Epithelial cell of proximal tubule (primary cell): ENCODE results near the gene PRICKLE4. TPM values are rescaled to one million over a fixed set of nuclear protein-coding genes. Genes with fewer than 3 reads are reported as not detected.

Source experiments
- DNase-seq: peaks from one replicate; pipeline ENCODE4 v3.0.0-alpha.2; 2011; ENCODE audit warnings: low read depth
- H3K4me3 ChIP-seq: 2 replicates; pipeline ENCODE4 v1.5.1; 2011; ENCODE audit warnings: low read depth, mild to moderate bottlenecking, low read length
- CTCF ChIP-seq: conservative IDR thresholded peaks from 2 replicates; pipeline ENCODE4 v1.5.1; 2012; ENCODE audit warnings: low read depth, mild to moderate bottlenecking, low read length
- total RNA-seq: library from RNA; depleted of rRNA; stranded (reverse); fragments of >200 nt; gene quantifications from 2 replicates; pipeline ENCODE4 v1.2.3, GENCODE V29; 2015

The PRICKLE4 gene
- total RNA-seq, 1 donor from 2014 or later, result 2.2 TPM

GRCh38 chr6:41826343-41827022, 45.9 kb downstream of the PRICKLE4 start:
- no peak overlapping the region for H3K4me3 ChIP-seq
- DNase-seq, result no peak
- TF ChIP-seq CTCF, result no peak

DNA sequence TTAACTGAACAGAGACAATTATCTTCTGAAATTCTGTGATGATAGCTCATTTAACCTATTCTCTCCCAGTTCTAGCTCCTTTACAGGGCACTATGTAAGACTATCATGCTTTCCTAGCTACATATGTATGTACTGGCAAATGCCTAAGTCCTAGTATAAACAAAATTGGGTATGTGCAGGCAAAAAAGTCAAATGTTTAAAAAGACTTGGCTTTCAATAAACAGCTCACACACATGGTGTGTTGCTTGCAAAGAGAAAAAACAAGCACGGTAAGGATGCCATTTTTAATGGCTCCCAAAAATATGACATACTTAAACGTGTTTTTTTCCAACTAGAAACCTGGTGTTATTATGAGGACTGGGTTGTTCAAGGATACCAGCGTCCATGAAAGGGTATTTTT, 51.7 kb downstream of the PRICKLE4 start:
- no peak for TF ChIP-seq CTCF
- H3K4me3 ChIP-seq, result no peak overlapping the region
- no peak for DNase-seq

GRCh38 chr6:41836022-41836659, 55.6 kb downstream of the PRICKLE4 start:
- no peak for TF ChIP-seq CTCF
- H3K4me3 ChIP-seq, result no peak overlapping the region
- DNase-seq, result no peak

DNA sequence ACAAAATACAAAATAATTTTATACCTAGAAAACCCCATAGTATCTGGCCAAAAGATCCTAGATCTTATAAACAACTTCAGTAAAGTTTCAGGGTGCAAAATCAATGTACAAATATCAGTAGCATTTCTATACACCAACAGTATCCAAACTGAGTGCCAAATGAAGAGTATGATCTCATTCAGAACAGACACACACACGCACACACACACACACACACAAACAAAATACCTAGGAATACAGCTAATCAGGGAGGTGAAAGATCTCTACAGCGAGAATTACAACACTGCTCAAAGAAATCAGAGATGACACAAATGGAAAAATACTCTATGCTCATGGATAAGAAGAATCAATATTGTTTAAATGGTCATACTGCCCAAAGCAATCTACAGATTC, 56.1 kb downstream of the PRICKLE4 start:
- no peak for TF ChIP-seq CTCF
- DNase-seq, result no peak
- H3K4me3 ChIP-seq, result no peak overlapping the region

Other genes starting within 250 kb of the PRICKLE4 start
- gene FOXP4, start 234.4 kb upstream of the PRICKLE4 start, total RNA-seq, result 7.5 and 10.2 TPM in 2 replicates
- 48.5 and 61.2 TPM in 2 replicates for gene MDFI, start 142.3 kb upstream of the PRICKLE4 start, total RNA-seq
- 2.4 and 3.3 TPM in 2 replicates for gene TFEB, start 45.2 kb upstream of the PRICKLE4 start, total RNA-seq
- gene PGC, start 33.4 kb upstream of the PRICKLE4 start, total RNA-seq, result not detected in 2 replicates
- 2.0 and 6.1 TPM in 2 replicates for gene FRS3, start 882 bp upstream of the PRICKLE4 start, total RNA-seq
- 224 and 302 TPM in 2 replicates for gene TOMM6, start 6.9 kb downstream of the PRICKLE4 start, total RNA-seq
- 0.94 and 2.7 TPM in 2 replicates for gene USP49, start 114.6 kb downstream of the PRICKLE4 start, total RNA-seq
- gene MED20, start 140.4 kb downstream of the PRICKLE4 start, total RNA-seq, result 20.9 and 27.1 TPM in 2 replicates
- gene BYSL, start 140.7 kb downstream of the PRICKLE4 start, total RNA-seq, result 8.7 and 27.3 TPM in 2 replicates
- gene CCND3, start 161.0 kb downstream of the PRICKLE4 start, total RNA-seq, result 45.4 and 54.2 TPM in 2 replicates